ENCODE data around the gene CAPN13.

The CAPN13 gene

GRCh38 chr2:30678410-30679137 is 128.7 kb downstream of the CAPN13 start:
- FAIRE-seq = no peak

- no peak for FAIRE-seq
Observed at GRCh38 chr2:30677861-30678385, 129.3 kb downstream of the CAPN13 start.

- FAIRE-seq = no peak
Observed at GRCh38 chr2:30677231-30677630, 130.0 kb downstream of the CAPN13 start.

- FAIRE-seq = no peak
Observed at GRCh38 chr2:30675758-30676157, 131.5 kb downstream of the CAPN13 start.

- FAIRE-seq = no peak
Observed at GRCh38 chr2:30673127-30673526, 134.1 kb downstream of the CAPN13 start.

Measured in TTC549 (cell line).